ENCODE data around the gene CRTC3.
A peak's percentile ranks its signal among the peaks of the same experiment; 100 is the strongest.
"Not testable (repeated sequence)": the region's sequence is repeated elsewhere in the genome, so short reads cannot be mapped to it uniquely, and the experiment has no call there.

CRTC3 gene

GRCh38 chr15:90529371-90530249 is at the start of gene CRTC3:
TSS of gene CRTC3 (plus strand) at chr15:90529923. CDS start at chr15:90530072, 149 bp downstream.
- DNase-seq, result peak; percentile 43

- peak; percentile 33 for DNase-seq
Measured at GRCh38 chr15:90481023-90481422, 48.7 kb upstream of the CRTC3 start.

- DNase-seq, result no peak
Measured at GRCh38 chr15:90482124-90483011, 47.4 kb upstream of the CRTC3 start.

- DNase-seq, result no peak
Measured at GRCh38 chr15:90483012-90483307, 46.8 kb upstream of the CRTC3 start.

GRCh38 chr15:90483637-90484036 is 46.1 kb upstream of the CRTC3 start:
- DNase-seq, result no peak

- DNase-seq, result no peak
Measured at GRCh38 chr15:90487186-90487585, 42.5 kb upstream of the CRTC3 start.

GRCh38 chr15:90489514-90489913 is 40.2 kb upstream of the CRTC3 start:
- no peak for DNase-seq

GRCh38 chr15:90489944-90490343 is 39.8 kb upstream of the CRTC3 start:
- DNase-seq, result no peak

- DNase-seq, result no peak
Measured at GRCh38 chr15:90493647-90494046, 36.1 kb upstream of the CRTC3 start.

- no peak for DNase-seq
Measured at GRCh38 chr15:90495067-90495466, 34.7 kb upstream of the CRTC3 start.

- no peak for DNase-seq
Measured at GRCh38 chr15:90496791-90497190, 32.9 kb upstream of the CRTC3 start.

GRCh38 chr15:90497376-90497775 is 32.3 kb upstream of the CRTC3 start:
- no peak for DNase-seq

GRCh38 chr15:90497912-90498311 is 31.8 kb upstream of the CRTC3 start:
- no peak for DNase-seq

- DNase-seq, result no peak
Measured at GRCh38 chr15:90500171-90500570, 29.6 kb upstream of the CRTC3 start.

- no peak for DNase-seq
Measured at GRCh38 chr15:90501898-90502297, 27.8 kb upstream of the CRTC3 start.

GRCh38 chr15:90510781-90511180 is 18.9 kb upstream of the CRTC3 start:
- not testable (repeated sequence) for DNase-seq

GRCh38 chr15:90511211-90511618 is 18.5 kb upstream of the CRTC3 start:
- DNase-seq, result not testable (repeated sequence)

GRCh38 chr15:90512276-90512675 is 17.4 kb upstream of the CRTC3 start:
- DNase-seq, result no peak

GRCh38 chr15:90512981-90513380 is 16.7 kb upstream of the CRTC3 start:
- no peak for DNase-seq

- no peak for DNase-seq
Measured at GRCh38 chr15:90513448-90513847, 16.3 kb upstream of the CRTC3 start.

- not testable (repeated sequence) for DNase-seq
Measured at GRCh38 chr15:90513893-90514292, 15.8 kb upstream of the CRTC3 start.

GRCh38 chr15:90519688-90520087 is 10.0 kb upstream of the CRTC3 start:
- no peak for DNase-seq

- no peak for DNase-seq
Measured at GRCh38 chr15:90520365-90520764, 9.4 kb upstream of the CRTC3 start.

GRCh38 chr15:90523373-90523772 is 6.3 kb upstream of the CRTC3 start:
- DNase-seq, result no peak
